GM23338 (cell line): ENCODE results near the gene SLC23A2.

Experiments
- CREB1 ChIP-seq: fragments of 250-450 bp; sonication (Bioruptor Pico); IDR thresholded peaks from 2 replicates; pipeline ENCODE4 v1.5.0; 2020; ENCODE audit warnings: low read depth, mild to moderate bottlenecking, moderate library complexity
- CTCF ChIP-seq, 2 experiments: fragments of 200-600 bp in 1 of 2; sonication (generic) in 1 of 2; conservative IDR thresholded peaks; 2 replicates each; pipeline versions ENCODE4 v1.5.1 to v1.6.1; 2016 to 2017; ENCODE audit warnings: antibody characterized with exemption in 2 of 2, low read depth in 2 of 2, mild to moderate bottlenecking in 2 of 2, moderate library complexity in 1 of 2
- EZH2 ChIP-seq: fragments of 200-600 bp; sonication (generic); IDR thresholded peaks from one replicate; pipeline ENCODE4 v1.8.0; 2017; ENCODE audit warnings: antibody characterized with exemption, mild to moderate bottlenecking, low read depth; ENCODE audit not compliant: unreplicated experiment
- EZH2phosphoT487 ChIP-seq: fragments of 200-600 bp; sonication (generic); IDR thresholded peaks from one replicate; pipeline ENCODE4 v1.8.1; 2018; ENCODE audit warnings: antibody characterized with exemption; ENCODE audit not compliant: unreplicated experiment
- JUNB ChIP-seq: IDR thresholded peaks from one replicate; pipeline ENCODE4 v1.6.1; 2016; ENCODE audit warnings: antibody characterized with exemption; ENCODE audit not compliant: unreplicated experiment
- NANOG ChIP-seq: IDR thresholded peaks from 2 replicates; pipeline ENCODE4 v1.6.1; 2016; ENCODE audit warnings: antibody characterized with exemption, borderline replicate concordance
- POLR2AphosphoS5 ChIP-seq: IDR thresholded peaks from 2 replicates; pipeline ENCODE4 v1.6.1; 2016; ENCODE audit warnings: antibody characterized with exemption, low read depth
- REST ChIP-seq: IDR thresholded peaks from one replicate; pipeline ENCODE4 v1.6.1; 2018; ENCODE audit warnings: antibody characterized with exemption; ENCODE audit not compliant: unreplicated experiment
- ZNF114 ChIP-seq: fragments of 250-450 bp; sonication (Bioruptor Pico); IDR thresholded peaks from 2 replicates; pipeline ENCODE4 v1.5.0; 2020; ENCODE audit warnings: mild to moderate bottlenecking, moderate library complexity
- ZNF331 ChIP-seq: fragments of 250-450 bp; sonication (Bioruptor Pico); IDR thresholded peaks from 2 replicates; pipeline ENCODE4 v1.5.0; 2020; ENCODE audit warnings: low read depth, mild to moderate bottlenecking, moderate library complexity
- ZNF462 ChIP-seq: fragments of 250-450 bp; sonication (Bioruptor Pico); IDR thresholded peaks from 2 replicates; pipeline ENCODE4 v1.5.0; 2020; ENCODE audit warnings: mild to moderate bottlenecking, moderate library complexity

- no peak for TF ChIP-seq CREB1 (CRISPR knock-in tag)
- TF ChIP-seq CTCF (conservative IDR thresholded peaks at IDR 0.05; ENCODE audit: low read depth in 2 of 2): no peak
- TF ChIP-seq POLR2AphosphoS5: no peak
- TF ChIP-seq REST: no peak
- no peak for TF ChIP-seq JUNB
- TF ChIP-seq NANOG: no peak
- no peak for TF ChIP-seq EZH2
- TF ChIP-seq ZNF462 (CRISPR knock-in tag): no peak
- no peak for TF ChIP-seq ZNF114 (CRISPR knock-in tag)
- no peak for TF ChIP-seq EZH2phosphoT487
- TF ChIP-seq ZNF331: no peak
Observed at GRCh38 chr20:5000263-5001173, 792 bp downstream of the SLC23A2 start.
